CD14-positive monocyte (primary cell): ENCODE measurements around the gene CLEC1B. TPM values are rescaled to one million over a fixed set of nuclear protein-coding genes. Genes with fewer than 3 reads are reported as not detected.
A peak's percentile ranks its signal among the peaks of the same experiment; 100 is the strongest.

Experiments used
- DNase-seq, 3 donors: peaks; one replicate each; pipeline ENCODE4 v3.0.0-alpha.2; 2011 to 2022
- H2AFZ ChIP-seq: 2 replicates; pipeline ENCODE4 v1.6.0; 2012; ENCODE audit warnings: mild to moderate bottlenecking, low read depth, low read length, inconsistent platforms; ENCODE audit not compliant: insufficient read depth, poor library complexity, severe bottlenecking
- H3K27ac ChIP-seq, 2 donors: 1 replicate in 1 of 2; 2 replicates in 1 of 2; pipeline ENCODE4 v1.5.1; 2012 to 2013; ENCODE audit warnings: low read length in 2 of 2, control low read depth in 1 of 2, inconsistent platforms in 1 of 2, low read depth in 1 of 2, mild to moderate bottlenecking in 1 of 2
- H3K27me3 ChIP-seq, 2 donors: one replicate each; pipeline versions ENCODE4 v1.6.0 to v1.6.1; 2011 to 2013; ENCODE audit warnings: low read length in 2 of 2; ENCODE audit not compliant: control insufficient read depth in 2 of 2, insufficient read depth in 2 of 2
- H3K36me3 ChIP-seq, 2 donors: replicated peaks in 1 of 2; 1 replicate in 1 of 2; 2 replicates in 1 of 2; pipeline versions ENCODE4 v1.5.1 to v1.6.1; 2012 to 2013; ENCODE audit warnings: low read length in 2 of 2, control low read depth in 1 of 2, inconsistent platforms in 1 of 2, mild to moderate bottlenecking in 1 of 2; ENCODE audit not compliant: insufficient read depth in 2 of 2, control insufficient read depth in 1 of 2
- H3K4me1 ChIP-seq, 2 donors: 1 replicate in 1 of 2; 2 replicates in 1 of 2; pipeline versions ENCODE4 v1.5.1 to v1.6.1; 2012 to 2013; ENCODE audit warnings: low read length in 2 of 2, control low read depth in 1 of 2, inconsistent platforms in 1 of 2, mild to moderate bottlenecking in 1 of 2, moderate library complexity in 1 of 2; ENCODE audit not compliant: insufficient read depth in 2 of 2, control insufficient read depth in 1 of 2
- H3K4me2 ChIP-seq: replicated peaks from 2 replicates; pipeline ENCODE3; 2012; ENCODE audit warnings: low read length, moderate library complexity, mild to moderate bottlenecking; ENCODE audit not compliant: poor library complexity, severe bottlenecking; ENCODE audit errors: extremely low read depth
- H3K4me3 ChIP-seq, 3 experiments: fragments of 200-600 bp in 1 of 3; sonication (generic) in 1 of 3; replicated peaks in 1 of 3; 1 replicate in 2 of 3; 2 replicates in 1 of 3; pipeline ENCODE4 v1.5.1; 2011 to 2013; ENCODE audit warnings: low read length in 3 of 3, mild to moderate bottlenecking in 3 of 3, control low read depth in 2 of 3, low read depth in 2 of 3, inconsistent platforms in 1 of 3, moderate library complexity in 1 of 3
- H3K79me2 ChIP-seq: 2 replicates; pipeline ENCODE4 v1.6.0; 2012; ENCODE audit warnings: mild to moderate bottlenecking, control low read depth, inconsistent platforms, low read length, moderate library complexity; ENCODE audit not compliant: insufficient read depth
- H3K9ac ChIP-seq: 2 replicates; pipeline ENCODE4 v1.6.0; 2017; ENCODE audit warnings: low read length, mild to moderate bottlenecking; ENCODE audit not compliant: insufficient read depth, poor library complexity, severe bottlenecking
- H3K9me3 ChIP-seq, 2 donors: replicated peaks in 1 of 2; 1 replicate in 1 of 2; 2 replicates in 1 of 2; pipeline versions ENCODE4 v1.5.1 to v1.6.1; 2012 to 2013; ENCODE audit warnings: low read length in 2 of 2, control low read depth in 1 of 2; ENCODE audit not compliant: control insufficient read depth in 1 of 2, insufficient read depth in 1 of 2
- H4K20me1 ChIP-seq: 2 replicates; pipeline ENCODE4 v1.6.0; 2012; ENCODE audit warnings: mild to moderate bottlenecking, low read length, control low read depth, moderate library complexity; ENCODE audit not compliant: insufficient read depth
- H3K27ac Mint-ChIP-seq, 7 donors: one replicate each; pipeline ENCODE4 v1.8.0; 2020; ENCODE audit warnings: mild to moderate bottlenecking in 7 of 7, mixed read lengths in 7 of 7, moderate library complexity in 6 of 7, inconsistent platforms in 2 of 7
- H3K27me3 Mint-ChIP-seq, 3 donors: one replicate each; pipeline ENCODE4 v1.8.0; 2021 to 2022; ENCODE audit warnings: low read depth in 3 of 3, mild to moderate bottlenecking in 3 of 3, mixed read lengths in 3 of 3, moderate library complexity in 3 of 3, inconsistent platforms in 1 of 3
- H3K36me3 Mint-ChIP-seq, 2 donors: one replicate each; pipeline ENCODE4 v1.8.0; 2020; ENCODE audit warnings: mixed read lengths in 2 of 2, inconsistent platforms in 1 of 2, mild to moderate bottlenecking in 1 of 2
- H3K4me1 Mint-ChIP-seq: one replicate; pipeline ENCODE4 v1.8.0; 2020; ENCODE audit warnings: mild to moderate bottlenecking, mixed read lengths
- H3K4me3 Mint-ChIP-seq, 2 donors: one replicate each; pipeline ENCODE4 v1.8.0; 2020; ENCODE audit warnings: mild to moderate bottlenecking in 2 of 2, mixed read lengths in 2 of 2, moderate library complexity in 1 of 2
- H3K9me3 Mint-ChIP-seq, 7 donors: one replicate each; pipeline ENCODE4 v1.8.0; 2020 to 2022; ENCODE audit warnings: mixed read lengths in 7 of 7, mild to moderate bottlenecking in 6 of 7, moderate library complexity in 6 of 7, inconsistent platforms in 2 of 7
- CTCF ChIP-seq: fragments of 200-600 bp; IDR thresholded peaks from one replicate; pipeline ENCODE4 v1.8.0; 2022; ENCODE audit warnings: antibody characterized with exemption, mild to moderate bottlenecking
- WGBS: methylation state at CpG from one replicate; pipeline ENCODE4 v1.1.5; 2013; ENCODE audit warnings: missing lambda C conversion rate; ENCODE audit not compliant: insufficient coverage; 5-methylcytosine and 5-hydroxymethylcytosine counted together
- intact Hi-C, 2 donors: fragments of 100-400 bp; cut with micrococcal nuclease; formaldehyde crosslinking; loops; one replicate each; pipeline versions ENCODE4 v1.15.0 to v1.15.1; 2023
- polyA plus RNA-seq, 3 donors: library from polyadenylated mRNA; depleted of rRNA in 1 of 3; unstranded in 2 of 3; stranded (reverse) in 1 of 3; fragments of 300-500 nt in 2 of 3; fragments of >200 nt in 1 of 3; fragmentation: Illumina TruSeq in 2 of 3; gene quantifications; 1 replicate in 2 of 3; 2 replicates in 1 of 3; pipeline ENCODE4 v1.2.3, GENCODE V29; 2012 to 2021

CLEC1B gene
- polyA plus RNA-seq, 3 donors = 3.5 to 3.9 TPM; not detected in 1

- Mint-ChIP-seq H3K4me3 (no peak overlapping the region), H3K27me3 (peaks cover 0 to 2% (median 0%) of the 10 kb centered on the region in 3 donors), H3K9me3 (peaks cover 0 to 2% (median 0%) of the 10 kb centered on the region in 7 donors), H3K27ac (peak overlapping the region in 2 of 7 donors; percentile 10 to 37), H3K4me1 (peaks cover 23% of the 10 kb centered on the region), H3K36me3 (peaks cover 13 to 16% of the 10 kb centered on the region in 2 donors)
- H3K4me3 ChIP-seq = no peak overlapping the region
- WGBS = 60% methylated on average over 1 of the region's 3 CpGs
- H3K36me3 ChIP-seq = peaks cover 0 to 15% of the 10 kb centered on the region in 2 donors
- peaks cover 15 to 25% of the 10 kb centered on the region in 2 donors for H3K4me1 ChIP-seq
- no peaks in the 10 kb centered on the region for H3K9me3 ChIP-seq
- no peak overlapping the region for H3K9ac ChIP-seq
- no peaks in the 10 kb centered on the region for H4K20me1 ChIP-seq
- intact Hi-C loops = loop anchor here (5.0 to 10.0 kb wide), 4 partner anchors 42 to 190 kb away; partner anchors contain the start of genes CLEC12A (in 1 of the 2) and GABARAPL1 (in 1 of the 2)
- no peak overlapping the region for H3K4me2 ChIP-seq
- no peaks in the 10 kb centered on the region for H3K79me2 ChIP-seq
- peak in 1 of 3 donors; percentile 19 for DNase-seq
- no peak overlapping the region for H2AFZ ChIP-seq
- no peaks in the 10 kb centered on the region for H3K27me3 ChIP-seq
- no peak overlapping the region for H3K27ac ChIP-seq
- no peak for TF ChIP-seq CTCF
Measured at GRCh38 chr12:10025236-10025635, 26.3 kb upstream of the CLEC1B start.

DNA sequence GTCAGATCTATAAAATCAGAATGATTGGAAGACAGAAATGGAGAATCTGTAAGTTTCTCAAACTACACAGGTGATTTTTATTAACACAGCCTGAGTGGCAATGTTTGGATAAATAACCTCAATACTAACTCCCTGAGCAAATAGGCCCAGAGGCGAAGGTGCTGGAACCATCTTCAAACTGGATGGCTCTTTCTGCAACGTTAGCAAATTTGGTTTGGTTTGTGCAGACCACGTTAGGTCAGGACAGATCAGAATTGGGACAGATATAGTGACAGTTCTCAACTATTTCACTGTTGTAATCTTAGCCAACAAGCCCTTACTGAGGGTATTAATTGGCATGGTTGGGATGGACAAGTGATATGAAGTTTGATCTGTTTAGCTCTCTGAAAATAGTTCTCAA is 22.4 kb upstream of the CLEC1B start:
- H3K36me3 Mint-ChIP-seq = peaks cover 21 to 29% of the 10 kb centered on the region in 2 donors

More for the DNA sequence above, 22.4 kb upstream of the CLEC1B start:
- Mint-ChIP-seq H3K27me3 (no peaks in the 10 kb centered on the region), H3K4me3 (no peak overlapping the region), H3K9me3 (peaks cover 0 to 4% (median 3%) of the 10 kb centered on the region in 7 donors), H3K4me1 (peaks cover 14% of the 10 kb centered on the region), H3K27ac (no peak overlapping the region)
- Histone ChIP-seq H3K4me1 (peaks cover 15 to 16% of the 10 kb centered on the region in 2 donors), H2AFZ (no peak overlapping the region), H3K9ac (no peak overlapping the region), H3K4me3 (no peak overlapping the region), H3K79me2 (no peaks in the 10 kb centered on the region), H3K4me2 (no peak overlapping the region), H3K9me3 (no peaks in the 10 kb centered on the region), H3K27me3 (no peaks in the 10 kb centered on the region), H4K20me1 (no peaks in the 10 kb centered on the region), H3K36me3 (peaks cover 0 to 25% of the 10 kb centered on the region in 2 donors), H3K27ac (no peak overlapping the region)
- intact Hi-C loops = loop anchor here in 1 of 2 donors (10.0 kb wide), 2 partner anchors 47 to 193 kb away; partner anchors contain the start of genes CLEC12A and GABARAPL1
- WGBS = no CpG with 5 or more reads among the region's 3 CpGs
- no peak for TF ChIP-seq CTCF
- DNase-seq = no peak
